Central memory CD8-positive, alpha-beta T cell (primary cell): ENCODE results near the gene SUGCT.
"Not testable (repeated sequence)": the region's sequence is repeated elsewhere in the genome, so short reads cannot be mapped to it uniquely, and the experiment has no call there.

ENCODE experiments used
- ATAC-seq: fragments of 150-1000 bp; cut with Tn5 transposase; replicated peaks from 2 replicates; pipeline ENCODE4 v1.10.0; 2022; ENCODE audit warnings: mild to moderate bottlenecking, moderate FRiP score, moderate number of reproducible peaks; ENCODE audit not compliant: poor library complexity, severe bottlenecking; ENCODE audit errors: extremely low read depth
- DNase-seq, 2 donors: peaks; one replicate each; pipeline ENCODE4 v3.0.0; 2021; ENCODE audit warnings: low spot score in 2 of 2
- H3K27ac Mint-ChIP-seq: one replicate; pipeline ENCODE4 v1.8.0; 2022; ENCODE audit warnings: low read depth, mild to moderate bottlenecking, moderate library complexity, mixed read lengths
- H3K27me3 Mint-ChIP-seq: one replicate; pipeline ENCODE4 v1.8.0; 2022; ENCODE audit warnings: mixed read lengths
- H3K36me3 Mint-ChIP-seq: one replicate; pipeline ENCODE4 v1.8.0; 2022; ENCODE audit warnings: mild to moderate bottlenecking, moderate library complexity, mixed read lengths; ENCODE audit not compliant: insufficient read depth
- H3K4me1 Mint-ChIP-seq: one replicate; pipeline ENCODE4 v1.8.0; 2022; ENCODE audit warnings: mixed read lengths
- H3K4me3 Mint-ChIP-seq: one replicate; pipeline ENCODE4 v1.8.0; 2022; ENCODE audit warnings: mild to moderate bottlenecking, moderate library complexity, mixed read lengths
- H3K9me3 Mint-ChIP-seq: one replicate; pipeline ENCODE4 v1.8.0; 2022; ENCODE audit warnings: mixed read lengths

SUGCT gene

GRCh38 chr7:40604601-40605438 lies 470.0 kb downstream of the SUGCT start:
- ATAC-seq = no peak
- H3K4me1 Mint-ChIP-seq = no peaks in the 10 kb centered on the region
- no peaks in the 10 kb centered on the region for H3K27me3 Mint-ChIP-seq
- H3K4me3 Mint-ChIP-seq = no peak overlapping the region
- no peaks in the 10 kb centered on the region for H3K36me3 Mint-ChIP-seq
- no peak overlapping the region for H3K27ac Mint-ChIP-seq
- peaks cover 34% of the 10 kb centered on the region for H3K9me3 Mint-ChIP-seq
- no peak for DNase-seq

GRCh38 chr7:40608321-40609075 lies 473.7 kb downstream of the SUGCT start:
- Mint-ChIP-seq H3K4me1 (no peaks in the 10 kb centered on the region), H3K9me3 (peaks cover 24% of the 10 kb centered on the region), H3K36me3 (no peaks in the 10 kb centered on the region), H3K27me3 (no peaks in the 10 kb centered on the region), H3K4me3 (no peak overlapping the region), H3K27ac (no peak overlapping the region)
- DNase-seq = no peak
- ATAC-seq = no peak

- H3K9me3 Mint-ChIP-seq = peaks cover 14% of the 10 kb centered on the region
- no peaks in the 10 kb centered on the region for H3K27me3 Mint-ChIP-seq
- H3K27ac Mint-ChIP-seq = no peak overlapping the region
Observed at GRCh38 chr7:40610461-40610860, 475.7 kb downstream of the SUGCT start.

GRCh38 chr7:40611095-40611871 lies 476.5 kb downstream of the SUGCT start:
- Mint-ChIP-seq H3K4me3 (no peak overlapping the region), H3K36me3 (no peaks in the 10 kb centered on the region), H3K9me3 (peaks cover 6% of the 10 kb centered on the region), H3K27ac (no peak overlapping the region), H3K4me1 (no peaks in the 10 kb centered on the region), H3K27me3 (no peaks in the 10 kb centered on the region)
- DNase-seq (no peak), ATAC-seq (no peak)

More at GRCh38 chr7:40610461-40610860, 475.7 kb downstream of the SUGCT start:
- DNase-seq (no peak), ATAC-seq (no peak)
- Mint-ChIP-seq H3K36me3 (no peaks in the 10 kb centered on the region), H3K4me3 (no peak overlapping the region), H3K4me1 (no peaks in the 10 kb centered on the region)

- ATAC-seq (no peak), DNase-seq (no peak)
- Mint-ChIP-seq H3K9me3 (peaks cover 5% of the 10 kb centered on the region), H3K36me3 (no peaks in the 10 kb centered on the region), H3K4me1 (no peaks in the 10 kb centered on the region), H3K27ac (no peak overlapping the region), H3K27me3 (no peaks in the 10 kb centered on the region), H3K4me3 (no peak overlapping the region)
Observed at GRCh38 chr7:40612298-40612697, 477.5 kb downstream of the SUGCT start.

GRCh38 chr7:40619647-40620046 lies 484.8 kb downstream of the SUGCT start:
- no peak overlapping the region for H3K4me3 Mint-ChIP-seq
- H3K4me1 Mint-ChIP-seq = no peaks in the 10 kb centered on the region
- no peaks in the 10 kb centered on the region for H3K27me3 Mint-ChIP-seq
- DNase-seq (no peak), ATAC-seq (no peak)
- no peaks in the 10 kb centered on the region for H3K36me3 Mint-ChIP-seq
- no peak overlapping the region for H3K27ac Mint-ChIP-seq
- H3K9me3 Mint-ChIP-seq = peaks cover 21% of the 10 kb centered on the region

GRCh38 chr7:40621592-40621998 lies 486.8 kb downstream of the SUGCT start:
- Mint-ChIP-seq H3K4me3 (no peak overlapping the region), H3K9me3 (peaks cover 28% of the 10 kb centered on the region), H3K27ac (no peak overlapping the region), H3K36me3 (no peaks in the 10 kb centered on the region), H3K27me3 (no peaks in the 10 kb centered on the region), H3K4me1 (no peaks in the 10 kb centered on the region)
- ATAC-seq (no peak), DNase-seq (no peak)

- Mint-ChIP-seq H3K4me1 (no peaks in the 10 kb centered on the region), H3K36me3 (no peaks in the 10 kb centered on the region), H3K9me3 (peaks cover 26% of the 10 kb centered on the region), H3K4me3 (no peak overlapping the region), H3K27ac (no peak overlapping the region), H3K27me3 (no peaks in the 10 kb centered on the region)
- ATAC-seq (no peak), DNase-seq (no peak)
Observed at GRCh38 chr7:40622941-40623501, 488.2 kb downstream of the SUGCT start.

- no peak overlapping the region for H3K4me3 Mint-ChIP-seq
Observed at GRCh38 chr7:40623863-40624262, 489.1 kb downstream of the SUGCT start.

GRCh38 chr7:40627361-40627760 lies 492.6 kb downstream of the SUGCT start:
- DNase-seq, H3K27ac Mint-ChIP-seq, H3K4me1 Mint-ChIP-seq, H3K36me3 Mint-ChIP-seq, H3K4me3 Mint-ChIP-seq, H3K27me3 Mint-ChIP-seq, ATAC-seq: not testable (repeated sequence)
- H3K9me3 Mint-ChIP-seq = peaks cover 21% of the 10 kb centered on the region

More at GRCh38 chr7:40623863-40624262, 489.1 kb downstream of the SUGCT start:
- H3K4me1 Mint-ChIP-seq = no peaks in the 10 kb centered on the region
- ATAC-seq (no peak), DNase-seq (no peak)
- no peaks in the 10 kb centered on the region for H3K36me3 Mint-ChIP-seq
- H3K27ac Mint-ChIP-seq = no peak overlapping the region
- peaks cover 22% of the 10 kb centered on the region for H3K9me3 Mint-ChIP-seq
- H3K27me3 Mint-ChIP-seq = no peaks in the 10 kb centered on the region

GRCh38 chr7:40629891-40630290 lies 495.1 kb downstream of the SUGCT start:
- Mint-ChIP-seq H3K36me3 (no peaks in the 10 kb centered on the region), H3K27me3 (no peaks in the 10 kb centered on the region), H3K4me1 (no peaks in the 10 kb centered on the region), H3K27ac (no peak overlapping the region), H3K4me3 (no peak overlapping the region), H3K9me3 (peaks cover 11% of the 10 kb centered on the region)
- DNase-seq (no peak), ATAC-seq (no peak)

- no peak for DNase-seq
- Mint-ChIP-seq H3K4me1 (no peaks in the 10 kb centered on the region), H3K27me3 (no peaks in the 10 kb centered on the region), H3K4me3 (no peak overlapping the region), H3K27ac (no peak overlapping the region), H3K9me3 (peaks cover 8% of the 10 kb centered on the region), H3K36me3 (no peaks in the 10 kb centered on the region)
- ATAC-seq = no peak
Observed at GRCh38 chr7:40634118-40634517, 499.3 kb downstream of the SUGCT start.
